H9 (cell line): ENCODE results near the gene UBE2L5. TPM values are rescaled to one million over a fixed set of nuclear protein-coding genes. Genes with fewer than 3 reads are reported as not detected.

Source experiments
- DNase-seq: peaks from one replicate; pipeline ENCODE4 v3.0.0-alpha.2; 2017
- H2AFZ ChIP-seq: one replicate; pipeline ENCODE4 v1.6.1; 2013; ENCODE audit warnings: mild to moderate bottlenecking, low read length, control low read depth, moderate library complexity
- H2AK5ac ChIP-seq: 2 replicates; pipeline ENCODE4 v1.6.1; 2013; ENCODE audit warnings: low read length, control low read depth, mixed read lengths; ENCODE audit not compliant: insufficient read length
- H2BK120ac ChIP-seq: one replicate; pipeline ENCODE4 v1.6.1; 2013; ENCODE audit warnings: low read depth, mild to moderate bottlenecking, low read length, control low read depth, inconsistent platforms; ENCODE audit not compliant: poor library complexity, severe bottlenecking
- H2BK12ac ChIP-seq: 2 replicates; pipeline ENCODE4 v1.6.1; 2013; ENCODE audit warnings: low read length, control low read depth, mixed read lengths, low read depth; ENCODE audit not compliant: insufficient read length
- H2BK15ac ChIP-seq: 2 replicates; pipeline ENCODE4 v1.6.1; 2013; ENCODE audit warnings: low read depth, low read length, control low read depth
- H2BK20ac ChIP-seq: one replicate; pipeline ENCODE4 v1.6.1; 2013; ENCODE audit warnings: low read depth, mild to moderate bottlenecking, low read length, control low read depth, inconsistent platforms; ENCODE audit not compliant: poor library complexity, severe bottlenecking
- H2BK5ac ChIP-seq: 2 replicates; pipeline ENCODE4 v1.6.1; 2013; ENCODE audit warnings: low read length, control low read depth, mixed read lengths; ENCODE audit not compliant: insufficient read length
- H3K14ac ChIP-seq: 2 replicates; pipeline ENCODE4 v1.6.1; 2013; ENCODE audit warnings: low read length, control low read depth; ENCODE audit not compliant: insufficient read depth
- H3K18ac ChIP-seq: 2 replicates; pipeline ENCODE4 v1.6.1; 2013; ENCODE audit warnings: low read depth, mild to moderate bottlenecking, mixed read lengths, low read length, control low read depth; ENCODE audit not compliant: insufficient read length
- H3K23ac ChIP-seq: 2 replicates; pipeline ENCODE4 v1.6.1; 2013; ENCODE audit warnings: low read length, control low read depth, mixed read lengths, low read depth; ENCODE audit not compliant: insufficient read length
- H3K23me2 ChIP-seq: 2 replicates; pipeline ENCODE4 v1.6.1; 2013; ENCODE audit warnings: low read depth, mild to moderate bottlenecking, mixed read lengths, low read length, control low read depth; ENCODE audit not compliant: insufficient read length, poor library complexity, severe bottlenecking
- H3K27ac ChIP-seq: 2 replicates; pipeline ENCODE4 v1.5.1; 2013; ENCODE audit warnings: low read length, control low read depth, mixed read lengths, low read depth; ENCODE audit not compliant: insufficient read length
- H3K27me3 ChIP-seq: 2 replicates; pipeline ENCODE4 v1.6.1; 2013; ENCODE audit warnings: low read length, control low read depth, inconsistent platforms; ENCODE audit not compliant: insufficient read depth
- H3K4ac ChIP-seq: 2 replicates; pipeline ENCODE4 v1.6.1; 2013; ENCODE audit warnings: low read depth, mild to moderate bottlenecking, control low read depth, inconsistent platforms, low read length, moderate library complexity
- H3K4me1 ChIP-seq: 2 replicates; pipeline ENCODE4 v1.6.1; 2013; ENCODE audit warnings: low read length, control low read depth, inconsistent platforms; ENCODE audit not compliant: insufficient read depth
- H3K4me2 ChIP-seq: 2 replicates; pipeline ENCODE4 v1.6.1; 2013; ENCODE audit warnings: low read length, control low read depth, mixed read lengths; ENCODE audit not compliant: insufficient read length, insufficient read depth
- H3K56ac ChIP-seq: 2 replicates; pipeline ENCODE4 v1.6.1; 2013; ENCODE audit warnings: low read depth, mild to moderate bottlenecking, mixed read lengths, low read length, control low read depth; ENCODE audit not compliant: insufficient read length
- H3K79me1 ChIP-seq: 2 replicates; pipeline ENCODE4 v1.6.1; 2013; ENCODE audit warnings: low read depth, mild to moderate bottlenecking, moderate library complexity, low read length, control low read depth, inconsistent platforms; ENCODE audit not compliant: insufficient read depth, poor library complexity, severe bottlenecking
- H3K79me2 ChIP-seq: 2 replicates; pipeline ENCODE4 v1.6.1; 2013; ENCODE audit warnings: low read length, control low read depth, inconsistent platforms; ENCODE audit not compliant: insufficient read depth
- H3K9ac ChIP-seq: 2 replicates; pipeline ENCODE4 v1.6.1; 2013; ENCODE audit warnings: low read length, control low read depth, mixed read lengths; ENCODE audit not compliant: insufficient read length; ENCODE audit errors: extremely low read depth
- H3K9me3 ChIP-seq: one replicate; pipeline ENCODE4 v1.6.1; 2013; ENCODE audit warnings: low read depth, low read length, inconsistent platforms; ENCODE audit not compliant: control insufficient read depth
- H3T11ph ChIP-seq: one replicate; pipeline ENCODE4 v1.6.1; 2013; ENCODE audit warnings: mild to moderate bottlenecking, low read length, control low read depth, inconsistent platforms
- H4K20me1 ChIP-seq: one replicate; pipeline ENCODE4 v1.6.1; 2013; ENCODE audit not compliant: control insufficient read depth, insufficient read length, insufficient read depth
- H4K5ac ChIP-seq: 2 replicates; pipeline ENCODE4 v1.6.1; 2013; ENCODE audit warnings: low read depth, mild to moderate bottlenecking, mixed read lengths, low read length, control low read depth; ENCODE audit not compliant: insufficient read length
- H4K8ac ChIP-seq: replicated peaks from 2 replicates; pipeline ENCODE4 v1.6.1; 2013; ENCODE audit warnings: low read length, control low read depth, mixed read lengths, low read depth; ENCODE audit not compliant: insufficient read length
- H4K91ac ChIP-seq: 2 replicates; pipeline ENCODE4 v1.6.1; 2013; ENCODE audit warnings: low read depth, mild to moderate bottlenecking, moderate library complexity, mixed read lengths, low read length, control low read depth; ENCODE audit not compliant: insufficient read length
- H3K27ac Mint-ChIP-seq, 3 experiments: 2 replicates in 2 of 3; 3 replicates in 1 of 3; pipeline ENCODE4 v1.8.0; 2020 to 2021; ENCODE audit warnings: mixed read lengths in 3 of 3, mild to moderate bottlenecking in 1 of 3, moderate library complexity in 1 of 3
- H3K27me3 Mint-ChIP-seq: 2 replicates; pipeline ENCODE4 v1.8.0; 2021; ENCODE audit warnings: low read depth, mild to moderate bottlenecking, moderate library complexity, mixed read lengths
- H3K36me3 Mint-ChIP-seq, 3 experiments: 2 replicates in 2 of 3; 3 replicates in 1 of 3; pipeline ENCODE4 v1.8.0; 2020 to 2021; ENCODE audit warnings: low read depth in 3 of 3, mixed read lengths in 3 of 3; ENCODE audit not compliant: insufficient read depth in 1 of 3
- H3K4me1 Mint-ChIP-seq, 2 experiments: 2 replicates each; pipeline ENCODE4 v1.8.0; 2020; ENCODE audit warnings: mixed read lengths in 2 of 2
- H3K4me3 Mint-ChIP-seq, 2 experiments: 2 replicates in 1 of 2; 3 replicates in 1 of 2; pipeline ENCODE4 v1.8.0; 2020 to 2021; ENCODE audit warnings: mild to moderate bottlenecking in 2 of 2, mixed read lengths in 2 of 2, moderate library complexity in 1 of 2
- H3K9me3 Mint-ChIP-seq, 2 experiments: 2 replicates in 1 of 2; 3 replicates in 1 of 2; pipeline ENCODE4 v1.8.0; 2020; ENCODE audit warnings: mild to moderate bottlenecking in 2 of 2, mixed read lengths in 2 of 2, moderate library complexity in 1 of 2
- WGBS: extraction: QIAGEN DNeasy Blood & Tissue Kit; methylation state at CpG from one replicate; pipeline ENCODE4 v1.1.7; 2013; ENCODE audit warnings: missing lambda C conversion rate, low lambda C conversion rate, mixed read lengths; ENCODE audit not compliant: insufficient read length; ENCODE audit errors: extremely low coverage; 5-methylcytosine and 5-hydroxymethylcytosine counted together
- total RNA-seq: library from RNA; stranded (reverse); gene quantifications from 2 replicates; pipeline ENCODE4 v1.2.1, GENCODE V29; 2021
- TF ChIP-seq, protein P1 (sequence below): fragments of 200-600 bp; sonication (generic); conservative IDR thresholded peaks from 3 replicates; pipeline ENCODE4 v1.8.0; 2021; ENCODE audit warnings: antibody characterized with exemption, mild to moderate bottlenecking

Gene UBE2L5
- total RNA-seq, 1 experiment from 2014 or later: 0.20 TPM

DNA sequence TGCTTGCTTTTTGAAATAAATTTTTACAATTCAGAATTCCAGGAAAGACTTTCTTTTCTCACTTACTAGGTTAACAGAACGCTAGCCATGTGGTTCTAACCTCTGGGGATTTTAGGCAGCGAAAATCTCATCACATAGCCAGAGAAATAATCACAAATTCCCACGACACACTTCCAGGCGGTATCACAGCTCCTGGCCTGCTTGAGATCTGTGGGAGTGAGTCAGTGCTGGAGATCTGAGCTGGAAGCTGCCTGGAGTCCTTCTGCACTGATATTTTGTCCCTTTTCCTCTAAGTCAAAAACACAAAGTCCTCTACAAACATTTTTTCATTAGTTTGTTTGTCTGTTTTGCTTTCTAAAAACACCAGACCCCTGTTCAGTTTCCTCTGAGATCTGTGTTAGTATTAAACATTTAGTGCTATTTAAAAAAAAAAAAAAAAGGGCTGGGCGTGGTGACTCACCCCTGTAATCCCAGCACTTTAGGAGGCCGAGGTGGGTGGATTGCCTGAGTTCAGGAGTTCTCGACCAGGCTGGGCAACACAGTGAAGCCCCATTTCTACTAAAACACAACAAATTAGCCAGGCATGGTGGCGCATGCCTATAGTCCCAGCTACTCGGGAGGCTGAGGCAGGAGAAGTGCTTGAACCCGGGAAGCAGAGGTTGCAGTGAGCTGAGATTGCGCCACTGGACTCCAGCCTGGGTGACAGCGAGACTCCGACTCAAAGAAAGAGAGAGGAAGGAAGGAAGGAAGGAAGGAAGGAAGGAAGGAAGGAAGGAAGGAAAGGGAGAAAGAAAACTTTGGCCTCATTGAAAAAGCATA, 12.2 kb upstream of the UBE2L5 start:
- Histone ChIP-seq H2BK15ac (no peak overlapping the region), H4K8ac (no peak overlapping the region), H4K5ac (no peak overlapping the region), H3T11ph (no peak overlapping the region), H4K20me1 (no peaks in the 10 kb centered on the region), H3K79me2 (no peaks in the 10 kb centered on the region), H3K27me3 (0 out of 2 replicates have a peak, but pooled peaks cover 3% of the 10 kb centered on the region), H3K4me1 (no peaks in the 10 kb centered on the region; the same call in 1 of the 2 replicates), H3K56ac (no peak overlapping the region), H3K9me3 (no peaks in the 10 kb centered on the region), H2AFZ (no peak overlapping the region), H4K91ac (no peak overlapping the region), H3K23ac (no peak overlapping the region), H2BK12ac (no peak overlapping the region), H3K79me1 (no peaks in the 10 kb centered on the region), H2AK5ac (no peak overlapping the region), H3K4me2 (no peak overlapping the region), H3K4ac (no peak overlapping the region), H3K9ac (no peak overlapping the region), H3K23me2 (no peaks in the 10 kb centered on the region), H3K14ac (no peak overlapping the region), H3K18ac (no peak overlapping the region), H2BK120ac (no peak overlapping the region), H2BK5ac (no peak overlapping the region), H3K27ac (no peak overlapping the region), H2BK20ac (no peak overlapping the region)
- peaks cover 10 to 14% of the 10 kb centered on the region in 2 experiments for H3K4me1 Mint-ChIP-seq
- no peak overlapping the region; a peak in 2 of 7 replicates for H3K27ac Mint-ChIP-seq
- DNase-seq: no peak
- H3K4me3 Mint-ChIP-seq: no peak overlapping the region; a peak in 1 of 5 replicates
- H3K9me3 Mint-ChIP-seq: no peaks in the 10 kb centered on the region; a peak in 2 of 5 replicates
- H3K27me3 Mint-ChIP-seq: peaks cover 38% of the 10 kb centered on the region
- TF ChIP-seq, protein P1, sequence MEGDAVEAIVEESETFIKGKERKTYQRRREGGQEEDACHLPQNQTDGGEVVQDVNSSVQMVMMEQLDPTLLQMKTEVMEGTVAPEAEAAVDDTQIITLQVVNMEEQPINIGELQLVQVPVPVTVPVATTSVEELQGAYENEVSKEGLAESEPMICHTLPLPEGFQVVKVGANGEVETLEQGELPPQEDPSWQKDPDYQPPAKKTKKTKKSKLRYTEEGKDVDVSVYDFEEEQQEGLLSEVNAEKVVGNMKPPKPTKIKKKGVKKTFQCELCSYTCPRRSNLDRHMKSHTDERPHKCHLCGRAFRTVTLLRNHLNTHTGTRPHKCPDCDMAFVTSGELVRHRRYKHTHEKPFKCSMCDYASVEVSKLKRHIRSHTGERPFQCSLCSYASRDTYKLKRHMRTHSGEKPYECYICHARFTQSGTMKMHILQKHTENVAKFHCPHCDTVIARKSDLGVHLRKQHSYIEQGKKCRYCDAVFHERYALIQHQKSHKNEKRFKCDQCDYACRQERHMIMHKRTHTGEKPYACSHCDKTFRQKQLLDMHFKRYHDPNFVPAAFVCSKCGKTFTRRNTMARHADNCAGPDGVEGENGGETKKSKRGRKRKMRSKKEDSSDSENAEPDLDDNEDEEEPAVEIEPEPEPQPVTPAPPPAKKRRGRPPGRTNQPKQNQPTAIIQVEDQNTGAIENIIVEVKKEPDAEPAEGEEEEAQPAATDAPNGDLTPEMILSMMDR: no peak
- H3K36me3 Mint-ChIP-seq: 0 out of 7 replicates have a peak, but pooled peaks cover 0 to 1% (median 0%) of the 10 kb centered on the region in 3 experiments
- WGBS: no CpG with 5 or more reads among the region's 13 CpGs
